ENCODE results near the gene TRIP10. TPM values are rescaled to one million over a fixed set of nuclear protein-coding genes. Genes with fewer than 3 reads are reported as not detected.

TRIP10 gene, protein sequence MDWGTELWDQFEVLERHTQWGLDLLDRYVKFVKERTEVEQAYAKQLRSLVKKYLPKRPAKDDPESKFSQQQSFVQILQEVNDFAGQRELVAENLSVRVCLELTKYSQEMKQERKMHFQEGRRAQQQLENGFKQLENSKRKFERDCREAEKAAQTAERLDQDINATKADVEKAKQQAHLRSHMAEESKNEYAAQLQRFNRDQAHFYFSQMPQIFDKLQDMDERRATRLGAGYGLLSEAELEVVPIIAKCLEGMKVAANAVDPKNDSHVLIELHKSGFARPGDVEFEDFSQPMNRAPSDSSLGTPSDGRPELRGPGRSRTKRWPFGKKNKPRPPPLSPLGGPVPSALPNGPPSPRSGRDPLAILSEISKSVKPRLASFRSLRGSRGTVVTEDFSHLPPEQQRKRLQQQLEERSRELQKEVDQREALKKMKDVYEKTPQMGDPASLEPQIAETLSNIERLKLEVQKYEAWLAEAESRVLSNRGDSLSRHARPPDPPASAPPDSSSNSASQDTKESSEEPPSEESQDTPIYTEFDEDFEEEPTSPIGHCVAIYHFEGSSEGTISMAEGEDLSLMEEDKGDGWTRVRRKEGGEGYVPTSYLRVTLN
- total RNA-seq (2.6 TPM), polyA plus RNA-seq (under 1 TPM in 3 of 4 donors, not detected in 1; 0.37 to 0.51 (median 0.38) TPM)

DNA sequence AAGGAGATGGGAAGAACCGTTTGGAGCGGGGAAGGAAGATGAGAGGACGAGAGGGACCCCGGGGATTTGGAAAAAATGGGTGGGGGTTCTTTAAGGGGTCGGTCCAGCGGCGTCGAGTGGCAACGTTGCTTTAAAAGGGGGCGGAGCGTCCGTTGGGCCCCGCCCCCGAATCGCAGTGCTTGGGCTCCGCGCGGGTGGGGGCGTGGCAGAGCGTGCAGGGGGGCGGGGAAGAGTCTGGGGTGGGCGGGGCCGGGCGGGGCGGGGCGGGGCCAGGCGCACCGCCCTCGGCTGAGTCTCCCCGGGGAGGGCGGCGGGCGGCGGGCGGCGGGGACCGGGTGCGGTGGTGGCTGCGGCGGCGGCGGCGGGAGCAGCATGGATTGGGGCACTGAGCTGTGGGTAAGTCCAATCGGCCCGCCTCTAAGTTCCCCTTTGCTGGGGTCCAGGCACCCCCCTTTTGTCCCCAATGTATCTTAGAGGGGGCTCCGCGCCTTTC lies at the start of gene TRIP10:
TSS of gene TRIP10 (plus strand) at position 291 of the 493 bp plus-strand sequence. CDS start at position 373, 82 bp downstream.
- H3K9me3 ChIP-seq (ENCODE audit: control insufficient read depth in 2 of 2, low read length in 2 of 2), result no peaks in the 10 kb centered on the region
- Mint-ChIP-seq H3K27ac (peak within 1 kb of the TSS; percentile 91 to 97 (median 96)), H3K4me3 (peak within 1 kb of the TSS; percentile 90 to 100 (median 98))

GRCh38 chr19:6690160-6690885 lies 49.2 kb upstream of the TRIP10 start:
- Mint-ChIP-seq H3K27me3 (no peaks in the 10 kb centered on the region), H3K4me3 (no peak overlapping the region), H3K9me3 (peaks cover 0 to under 1% (median 0%) of the 10 kb centered on the region in 7 donors), H3K36me3 (no peaks in the 10 kb centered on the region), H3K27ac (no peak overlapping the region), H3K4me1 (no peaks in the 10 kb centered on the region)
- H3K4me1 ChIP-seq (ENCODE audit: control insufficient read depth, insufficient read depth, low read length, poor library complexity, severe bottlenecking), result no peaks in the 10 kb centered on the region
- H3K4me3 ChIP-seq (ENCODE audit: low read depth, low read length), result no peak overlapping the region
- ATAC-seq (ENCODE audit: low read depth in 2 of 2), result no peak
- H3K27ac ChIP-seq (ENCODE audit: insufficient read depth, low read length, poor library complexity, severe bottlenecking), result no peak overlapping the region
- no peaks in the 10 kb centered on the region for H3K36me3 ChIP-seq (ENCODE audit: control insufficient read depth, insufficient read depth, low read length)
- H3K9me3 ChIP-seq (ENCODE audit: control insufficient read depth in 2 of 2, low read length in 2 of 2), result no peaks in the 10 kb centered on the region
- no peaks in the 10 kb centered on the region for H3K27me3 ChIP-seq (ENCODE audit: control insufficient read depth, insufficient read depth, low read length)
- DNase-seq, result no peak

More for the DNA sequence above, at the start of gene TRIP10:
- Mint-ChIP-seq H3K27me3 (peaks cover 8% of the 10 kb centered on the region), H3K4me1 (peaks cover 10 to 45% (median 21%) of the 10 kb centered on the region in 4 donors), H3K9me3 (no peaks in the 10 kb centered on the region), H3K36me3 (peaks cover 12% of the 10 kb centered on the region)
- DNase-seq, result peak; percentile 75 to 80 (median 80)
- peak in 1 of 2 donors; percentile 4 for ATAC-seq (ENCODE audit: low read depth in 2 of 2)
- no peaks in the 10 kb centered on the region for H3K27me3 ChIP-seq (ENCODE audit: control insufficient read depth, insufficient read depth, low read length)
- H3K4me1 ChIP-seq (ENCODE audit: control insufficient read depth, insufficient read depth, low read length, poor library complexity, severe bottlenecking), result peaks cover 44% of the 10 kb centered on the region
- H3K36me3 ChIP-seq (ENCODE audit: control insufficient read depth, insufficient read depth, low read length), result no peaks in the 10 kb centered on the region
- H3K4me3 ChIP-seq (ENCODE audit: low read depth, low read length), result peak within 1 kb of the TSS; percentile 58
- H3K27ac ChIP-seq (ENCODE audit: insufficient read depth, low read length, poor library complexity, severe bottlenecking), result peak within 1 kb of the TSS; percentile 94

- H3K36me3 Mint-ChIP-seq, result no peaks in the 10 kb centered on the region
- no peaks in the 10 kb centered on the region for H3K27me3 Mint-ChIP-seq
- H3K9me3 Mint-ChIP-seq, result peaks cover 0 to 3% (median 0%) of the 10 kb centered on the region in 7 donors
- no peaks in the 10 kb centered on the region for H3K4me1 Mint-ChIP-seq
- Histone ChIP-seq H3K4me1 (ENCODE audit: control insufficient read depth, insufficient read depth, low read length, poor library complexity, severe bottlenecking) (no peaks in the 10 kb centered on the region), H3K9me3 (ENCODE audit: control insufficient read depth in 2 of 2, low read length in 2 of 2) (no peaks in the 10 kb centered on the region), H3K27ac (ENCODE audit: insufficient read depth, low read length, poor library complexity, severe bottlenecking) (no peak overlapping the region), H3K36me3 (ENCODE audit: control insufficient read depth, insufficient read depth, low read length) (no peaks in the 10 kb centered on the region), H3K27me3 (ENCODE audit: control insufficient read depth, insufficient read depth, low read length) (no peaks in the 10 kb centered on the region), H3K4me3 (ENCODE audit: low read depth, low read length) (no peak overlapping the region)
- ATAC-seq (ENCODE audit: low read depth in 2 of 2), result no peak
- H3K4me3 Mint-ChIP-seq, result no peak overlapping the region
- no peak overlapping the region for H3K27ac Mint-ChIP-seq
- no peak for DNase-seq
These were observed 48.1 kb upstream of the TRIP10 start for GRCh38 chr19:6691342-6691741.

GRCh38 chr19:6692027-6692426 lies 47.5 kb upstream of the TRIP10 start:
- H3K9me3 ChIP-seq (ENCODE audit: control insufficient read depth in 2 of 2, low read length in 2 of 2), result no peaks in the 10 kb centered on the region
- ATAC-seq (ENCODE audit: low read depth in 2 of 2) (no peak), DNase-seq (no peak)
- Mint-ChIP-seq H3K27me3 (no peaks in the 10 kb centered on the region), H3K4me1 (no peaks in the 10 kb centered on the region), H3K4me3 (no peak overlapping the region), H3K27ac (no peak overlapping the region), H3K9me3 (peaks cover 0 to 3% (median 0%) of the 10 kb centered on the region in 7 donors), H3K36me3 (no peaks in the 10 kb centered on the region)
- H3K27me3 ChIP-seq (ENCODE audit: control insufficient read depth, insufficient read depth, low read length), result no peaks in the 10 kb centered on the region
- no peak overlapping the region for H3K27ac ChIP-seq (ENCODE audit: insufficient read depth, low read length, poor library complexity, severe bottlenecking)
- no peak overlapping the region for H3K4me3 ChIP-seq (ENCODE audit: low read depth, low read length)
- no peaks in the 10 kb centered on the region for H3K36me3 ChIP-seq (ENCODE audit: control insufficient read depth, insufficient read depth, low read length)
- H3K4me1 ChIP-seq (ENCODE audit: control insufficient read depth, insufficient read depth, low read length, poor library complexity, severe bottlenecking), result peaks cover under 1% of the 10 kb centered on the region

- no peaks in the 10 kb centered on the region for H3K9me3 ChIP-seq (ENCODE audit: control insufficient read depth in 2 of 2, low read length in 2 of 2)
- no peak overlapping the region for H3K27ac Mint-ChIP-seq
- DNase-seq (no peak), ATAC-seq (ENCODE audit: low read depth in 2 of 2) (no peak)
- H3K36me3 Mint-ChIP-seq, result no peaks in the 10 kb centered on the region
- H3K27ac ChIP-seq (ENCODE audit: insufficient read depth, low read length, poor library complexity, severe bottlenecking), result no peak overlapping the region
- H3K4me3 ChIP-seq (ENCODE audit: low read depth, low read length), result no peak overlapping the region
- no peak overlapping the region for H3K4me3 Mint-ChIP-seq
- no peaks in the 10 kb centered on the region for H3K27me3 ChIP-seq (ENCODE audit: control insufficient read depth, insufficient read depth, low read length)
- H3K27me3 Mint-ChIP-seq, result no peaks in the 10 kb centered on the region
- H3K4me1 Mint-ChIP-seq, result peaks cover 0 to 5% (median 0%) of the 10 kb centered on the region in 4 donors
- H3K4me1 ChIP-seq (ENCODE audit: control insufficient read depth, insufficient read depth, low read length, poor library complexity, severe bottlenecking), result peaks cover 4% of the 10 kb centered on the region
- peaks cover 0 to 3% (median 0%) of the 10 kb centered on the region in 7 donors for H3K9me3 Mint-ChIP-seq
- no peaks in the 10 kb centered on the region for H3K36me3 ChIP-seq (ENCODE audit: control insufficient read depth, insufficient read depth, low read length)
These were observed 46.4 kb upstream of the TRIP10 start for GRCh38 chr19:6693056-6693471.

- DNase-seq, result no peak
- no peak for ATAC-seq (ENCODE audit: low read depth in 2 of 2)
These were observed 45.8 kb upstream of the TRIP10 start for GRCh38 chr19:6693681-6694080.

DNA sequence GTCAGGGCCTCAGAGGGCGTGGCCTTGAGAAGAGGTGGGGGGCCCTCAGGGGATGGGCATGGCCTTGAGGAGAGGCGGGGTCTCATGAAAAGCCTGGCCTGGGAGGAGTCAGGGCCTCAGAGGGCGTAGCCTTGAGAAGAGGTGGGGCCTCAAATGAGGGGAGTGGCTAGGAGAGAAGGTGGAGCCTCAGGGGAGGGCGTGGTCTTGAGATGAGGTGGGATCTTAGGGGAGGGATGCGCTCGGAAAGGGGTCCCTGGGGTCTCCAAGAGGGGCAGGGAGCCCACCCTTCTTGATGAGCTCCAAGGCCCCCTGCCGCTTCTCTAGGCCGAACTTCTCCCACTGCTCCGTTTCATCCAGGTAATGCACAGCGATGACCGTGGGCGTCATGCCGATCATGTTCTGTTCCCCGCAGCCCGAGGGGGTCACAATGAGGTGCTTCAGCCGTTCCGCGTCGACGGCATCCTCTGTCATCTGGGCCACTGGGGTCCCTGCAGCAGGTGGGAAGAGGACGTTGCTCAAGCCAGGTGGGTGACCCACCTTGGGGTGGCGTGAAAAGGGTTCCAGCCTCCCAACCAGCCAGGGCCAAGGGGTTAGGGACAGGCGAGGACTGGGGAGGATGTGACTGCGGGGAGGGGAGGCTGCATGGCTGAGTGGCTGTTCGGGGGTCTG lies 45.2 kb upstream of the TRIP10 start:
- Mint-ChIP-seq H3K4me3 (peak overlapping the region in 1 of 4 donors; percentile 51), H3K9me3 (peaks cover 0 to 3% (median 0%) of the 10 kb centered on the region in 7 donors), H3K27me3 (no peaks in the 10 kb centered on the region), H3K4me1 (peaks cover 0 to 5% (median 0%) of the 10 kb centered on the region in 4 donors), H3K36me3 (no peaks in the 10 kb centered on the region), H3K27ac (no peak overlapping the region)
- DNase-seq (no peak), ATAC-seq (ENCODE audit: low read depth in 2 of 2) (no peak)
- Histone ChIP-seq H3K36me3 (ENCODE audit: control insufficient read depth, insufficient read depth, low read length) (no peaks in the 10 kb centered on the region), H3K27ac (ENCODE audit: insufficient read depth, low read length, poor library complexity, severe bottlenecking) (no peak overlapping the region), H3K27me3 (ENCODE audit: control insufficient read depth, insufficient read depth, low read length) (no peaks in the 10 kb centered on the region), H3K9me3 (ENCODE audit: control insufficient read depth in 2 of 2, low read length in 2 of 2) (no peaks in the 10 kb centered on the region), H3K4me1 (ENCODE audit: control insufficient read depth, insufficient read depth, low read length, poor library complexity, severe bottlenecking) (peaks cover 4% of the 10 kb centered on the region), H3K4me3 (ENCODE audit: low read depth, low read length) (no peak overlapping the region)

More at GRCh38 chr19:6693681-6694080, 45.8 kb upstream of the TRIP10 start:
- Histone ChIP-seq H3K27me3 (ENCODE audit: control insufficient read depth, insufficient read depth, low read length) (no peaks in the 10 kb centered on the region), H3K4me1 (ENCODE audit: control insufficient read depth, insufficient read depth, low read length, poor library complexity, severe bottlenecking) (peaks cover 4% of the 10 kb centered on the region), H3K9me3 (ENCODE audit: control insufficient read depth in 2 of 2, low read length in 2 of 2) (no peaks in the 10 kb centered on the region), H3K36me3 (ENCODE audit: control insufficient read depth, insufficient read depth, low read length) (no peaks in the 10 kb centered on the region), H3K27ac (ENCODE audit: insufficient read depth, low read length, poor library complexity, severe bottlenecking) (no peak overlapping the region), H3K4me3 (ENCODE audit: low read depth, low read length) (no peak overlapping the region)
- Mint-ChIP-seq H3K27ac (no peak overlapping the region), H3K9me3 (peaks cover 0 to 3% (median 0%) of the 10 kb centered on the region in 7 donors), H3K27me3 (no peaks in the 10 kb centered on the region), H3K36me3 (no peaks in the 10 kb centered on the region), H3K4me1 (peaks cover 0 to 5% (median 0%) of the 10 kb centered on the region in 4 donors), H3K4me3 (no peak overlapping the region)

All from CD4-positive, CD25-positive, alpha-beta regulatory T cell (primary cell).